CD8-positive, alpha-beta memory T cell (primary cell): ENCODE measurements around the gene LHFPL4. TPM values are rescaled to one million over a fixed set of nuclear protein-coding genes. Genes with fewer than 3 reads are reported as not detected.
"Not testable (repeated sequence)": the region's sequence is repeated elsewhere in the genome, so short reads cannot be mapped to it uniquely, and the experiment has no call there.

Source experiments
- CTCF ChIA-PET: fragments of 350-600 bp; sonication (Branson Sonifier 250); formaldehyde crosslinking; loops from one replicate; lab custom pipeline; 2021; ENCODE audit warnings: antibody characterized with exemption; lab: Charles Lee
- POLR2A ChIA-PET: fragments of 350-600 bp; sonication (Branson Sonifier 250); formaldehyde crosslinking; loops from one replicate; lab custom pipeline; 2021; ENCODE audit warnings: antibody characterized with exemption; lab: Charles Lee
- DNase-seq, 5 donors: peaks; one replicate each; pipeline versions ENCODE4 v3.0.0 to v3.0.0-alpha.2; 2020 to 2022; ENCODE audit warnings: mixed read lengths in 1 of 5
- H3K27ac ChIP-seq: one replicate; pipeline ENCODE4 v1.7.0; 2013; ENCODE audit warnings: low read depth, mild to moderate bottlenecking, low read length, moderate library complexity
- H3K27me3 ChIP-seq: 2 replicates; pipeline ENCODE4 v1.7.0; 2013; ENCODE audit warnings: low read length, mild to moderate bottlenecking; ENCODE audit not compliant: insufficient read depth, poor library complexity, severe bottlenecking
- H3K36me3 ChIP-seq: 2 replicates; pipeline ENCODE4 v1.7.0; 2013; ENCODE audit warnings: mild to moderate bottlenecking, low read length, moderate library complexity; ENCODE audit not compliant: insufficient read depth
- H3K4me1 ChIP-seq: 2 replicates; pipeline ENCODE4 v1.7.0; 2013; ENCODE audit warnings: mild to moderate bottlenecking, low read length, moderate library complexity; ENCODE audit not compliant: insufficient read depth
- H3K4me3 ChIP-seq: 2 replicates; pipeline ENCODE4 v1.7.0; 2013; ENCODE audit warnings: mild to moderate bottlenecking, low read length
- H3K9me3 ChIP-seq: 2 replicates; pipeline ENCODE4 v1.7.0; 2013; ENCODE audit warnings: mild to moderate bottlenecking, low read length
- H3K27ac Mint-ChIP-seq, 8 donors: one replicate each; pipeline ENCODE4 v1.8.0; 2020 to 2021; ENCODE audit warnings: mixed read lengths in 8 of 8, mild to moderate bottlenecking in 6 of 8, inconsistent platforms in 3 of 8, moderate library complexity in 3 of 8
- H3K27me3 Mint-ChIP-seq, 2 donors: one replicate each; pipeline ENCODE4 v1.8.0; 2020 to 2021; ENCODE audit warnings: mixed read lengths in 2 of 2, mild to moderate bottlenecking in 1 of 2, moderate library complexity in 1 of 2
- H3K36me3 Mint-ChIP-seq, 3 donors: one replicate each; pipeline ENCODE4 v1.8.0; 2020 to 2021; ENCODE audit warnings: mixed read lengths in 3 of 3, inconsistent platforms in 1 of 3, mild to moderate bottlenecking in 1 of 3
- H3K4me1 Mint-ChIP-seq, 3 donors: one replicate each; pipeline ENCODE4 v1.8.0; 2020 to 2021; ENCODE audit warnings: mixed read lengths in 3 of 3, inconsistent platforms in 1 of 3, mild to moderate bottlenecking in 1 of 3
- H3K4me3 Mint-ChIP-seq, 7 donors: one replicate each; pipeline ENCODE4 v1.8.0; 2020 to 2021; ENCODE audit warnings: mixed read lengths in 7 of 7, mild to moderate bottlenecking in 6 of 7, moderate library complexity in 4 of 7, inconsistent platforms in 2 of 7
- H3K9me3 Mint-ChIP-seq, 5 donors: one replicate each; pipeline ENCODE4 v1.8.0; 2020 to 2022; ENCODE audit warnings: mixed read lengths in 5 of 5, mild to moderate bottlenecking in 3 of 5, moderate library complexity in 2 of 5, inconsistent platforms in 1 of 5
- polyA plus RNA-seq: library from polyadenylated mRNA; unstranded; fragments of 300-500 nt; fragmentation: Illumina TruSeq; gene quantifications from one replicate; pipeline ENCODE4 v1.2.3, GENCODE V29; 2021
- total RNA-seq, 2 experiments: library from RNA; stranded (reverse); gene quantifications; one replicate each; pipeline ENCODE4 v1.2.3, GENCODE V29; 2021

LHFPL4 gene
- total and polyA plus RNA-seq, 3 experiments from 2014 or later, result 0.05 TPM; not detected in 2

GRCh38 chr3:9501226-9501625, 52.4 kb downstream of the LHFPL4 start:
- H3K27ac ChIP-seq, result no peak overlapping the region
- H3K4me3 ChIP-seq, result no peak overlapping the region
- H3K27me3 ChIP-seq, result peaks cover 25% of the 10 kb centered on the region
- no peaks in the 10 kb centered on the region for H3K36me3 ChIP-seq
- peaks cover 2 to 13% (median 9%) of the 10 kb centered on the region in 3 donors for H3K4me1 Mint-ChIP-seq
- DNase-seq, result no peak
- peaks cover 28 to 35% of the 10 kb centered on the region in 2 donors for H3K27me3 Mint-ChIP-seq
- peaks cover 0 to 2% (median 0%) of the 10 kb centered on the region in 5 donors for H3K9me3 Mint-ChIP-seq
- no peaks in the 10 kb centered on the region for H3K36me3 Mint-ChIP-seq
- H3K4me1 ChIP-seq, result peaks cover 10% of the 10 kb centered on the region
- peak overlapping the region in 1 of 7 donors; percentile 34 for H3K4me3 Mint-ChIP-seq
- H3K9me3 ChIP-seq, result no peaks in the 10 kb centered on the region
- ChIA-PET POLR2A (no interaction called here), CTCF (interaction anchor here (1.2 kb wide), 1 partner anchor 9 kb away, joined by 5 read pairs; no protein-coding TSS in a partner anchor)
- H3K27ac Mint-ChIP-seq, result no peak overlapping the region

GRCh38 chr3:9500108-9501050, 53.2 kb downstream of the LHFPL4 start:
- peaks cover 25% of the 10 kb centered on the region for H3K27me3 ChIP-seq
- Mint-ChIP-seq H3K4me1 (peaks cover 2 to 13% (median 9%) of the 10 kb centered on the region in 3 donors), H3K27me3 (peaks cover 28 to 31% of the 10 kb centered on the region in 2 donors), H3K9me3 (peaks cover 0 to 2% (median 0%) of the 10 kb centered on the region in 5 donors), H3K4me3 (peak overlapping the region in 1 of 7 donors; percentile 57), H3K36me3 (no peaks in the 10 kb centered on the region), H3K27ac (peak overlapping the region in 2 of 8 donors; percentile 6 to 7)
- POLR2A ChIA-PET, result no interaction called here
- DNase-seq, result peak; percentile 37 to 64 (median 46)
- no peak overlapping the region for H3K27ac ChIP-seq
- CTCF ChIA-PET, result no interaction called here
- peaks cover 10% of the 10 kb centered on the region for H3K4me1 ChIP-seq
- no peaks in the 10 kb centered on the region for H3K36me3 ChIP-seq
- H3K9me3 ChIP-seq, result no peaks in the 10 kb centered on the region
- H3K4me3 ChIP-seq, result no peak overlapping the region

- Histone ChIP-seq H3K27me3 (peaks cover 25% of the 10 kb centered on the region), H3K27ac (no peak overlapping the region), H3K4me3 (no peak overlapping the region), H3K4me1 (peaks cover 10% of the 10 kb centered on the region), H3K36me3 (no peaks in the 10 kb centered on the region), H3K9me3 (no peaks in the 10 kb centered on the region)
- H3K36me3 Mint-ChIP-seq, result no peaks in the 10 kb centered on the region
- H3K4me3 Mint-ChIP-seq, result peak overlapping the region in 1 of 7 donors; percentile 24
- H3K27ac Mint-ChIP-seq, result peak overlapping the region in 1 of 8 donors; percentile 63
- ChIA-PET CTCF (no interaction called here), POLR2A (no interaction called here)
- H3K9me3 Mint-ChIP-seq, result peaks cover 0 to 2% (median 0%) of the 10 kb centered on the region in 5 donors
- H3K27me3 Mint-ChIP-seq, result peaks cover 28 to 31% of the 10 kb centered on the region in 2 donors
- DNase-seq, result no peak
- H3K4me1 Mint-ChIP-seq, result peaks cover 2 to 13% (median 9%) of the 10 kb centered on the region in 3 donors
Measured at GRCh38 chr3:9499455-9500107, 54.0 kb downstream of the LHFPL4 start.

GRCh38 chr3:9498781-9499180, 54.8 kb downstream of the LHFPL4 start:
- Mint-ChIP-seq H3K9me3 (peaks cover 0 to 2% (median 0%) of the 10 kb centered on the region in 5 donors), H3K4me3 (no peak overlapping the region), H3K4me1 (peaks cover 2 to 13% (median 9%) of the 10 kb centered on the region in 3 donors), H3K27me3 (peaks cover 28 to 31% of the 10 kb centered on the region in 2 donors), H3K27ac (no peak overlapping the region), H3K36me3 (no peaks in the 10 kb centered on the region)
- H3K9me3 ChIP-seq, result no peaks in the 10 kb centered on the region
- peaks cover 25% of the 10 kb centered on the region for H3K27me3 ChIP-seq
- H3K27ac ChIP-seq, result no peak overlapping the region
- ChIA-PET POLR2A (no interaction called here), CTCF (no interaction called here)
- H3K4me1 ChIP-seq, result peaks cover 10% of the 10 kb centered on the region
- no peak overlapping the region for H3K4me3 ChIP-seq
- DNase-seq, result no peak
- H3K36me3 ChIP-seq, result no peaks in the 10 kb centered on the region

GRCh38 chr3:9497821-9498565, 55.6 kb downstream of the LHFPL4 start:
- Histone ChIP-seq H3K9me3 (no peaks in the 10 kb centered on the region), H3K27ac (no peak overlapping the region), H3K27me3 (peaks cover 25% of the 10 kb centered on the region), H3K36me3 (no peaks in the 10 kb centered on the region), H3K4me1 (peaks cover 10% of the 10 kb centered on the region), H3K4me3 (no peak overlapping the region)
- H3K27ac Mint-ChIP-seq, result peak overlapping the region in 1 of 8 donors; percentile 29
- ChIA-PET CTCF (no interaction called here), POLR2A (no interaction called here)
- no peak for DNase-seq
- H3K4me1 Mint-ChIP-seq, result peaks cover 2 to 13% (median 6%) of the 10 kb centered on the region in 3 donors
- no peak overlapping the region for H3K4me3 Mint-ChIP-seq
- H3K27me3 Mint-ChIP-seq, result peaks cover 23 to 29% of the 10 kb centered on the region in 2 donors
- no peaks in the 10 kb centered on the region for H3K36me3 Mint-ChIP-seq
- peaks cover 0 to 2% (median 0%) of the 10 kb centered on the region in 5 donors for H3K9me3 Mint-ChIP-seq

- POLR2A ChIA-PET, result no interaction called here
- H3K4me3 ChIP-seq, result no peak overlapping the region
- Mint-ChIP-seq H3K9me3 (peaks cover 0 to 2% (median 0%) of the 10 kb centered on the region in 5 donors), H3K27me3 (peaks cover 19 to 21% of the 10 kb centered on the region in 2 donors), H3K4me1 (peaks cover 2 to 13% (median 5%) of the 10 kb centered on the region in 3 donors), H3K4me3 (no peak overlapping the region), H3K27ac (no peak overlapping the region), H3K36me3 (peaks cover 0 to 3% (median 0%) of the 10 kb centered on the region in 3 donors)
- no peak for DNase-seq
- H3K9me3 ChIP-seq, result no peaks in the 10 kb centered on the region
- H3K36me3 ChIP-seq, result no peaks in the 10 kb centered on the region
- peaks cover 25% of the 10 kb centered on the region for H3K27me3 ChIP-seq
- peaks cover 10% of the 10 kb centered on the region for H3K4me1 ChIP-seq
- CTCF ChIA-PET, result no interaction called here
- H3K27ac ChIP-seq, result no peak overlapping the region
Measured at GRCh38 chr3:9496893-9497292, 56.7 kb downstream of the LHFPL4 start.

GRCh38 chr3:9494036-9494435, 59.6 kb downstream of the LHFPL4 start:
- POLR2A ChIA-PET, H3K27me3 Mint-ChIP-seq, H3K36me3 Mint-ChIP-seq, H3K9me3 Mint-ChIP-seq, DNase-seq, H3K4me1 Mint-ChIP-seq, H3K36me3 ChIP-seq, H3K4me1 ChIP-seq, H3K4me3 Mint-ChIP-seq, H3K4me3 ChIP-seq, H3K27ac ChIP-seq, H3K27me3 ChIP-seq, H3K9me3 ChIP-seq: not testable (repeated sequence)
- CTCF ChIA-PET, result interaction anchor here (2.4 kb wide), 1 partner anchor 10 kb away, joined by 10 read pairs; no protein-coding TSS in a partner anchor
- H3K27ac Mint-ChIP-seq, result peak overlapping the region in 1 of 8 donors; percentile 51
